B cell (primary cell): ENCODE results near the gene DHDH. TPM values are rescaled to one million over a fixed set of nuclear protein-coding genes. Genes with fewer than 3 reads are reported as not detected.

Experiments used
- ATAC-seq: fragments of 200-7000 bp; cut with Tn5 transposase; one replicate; pipeline ENCODE4 v1.10.0; 2021; ENCODE audit warnings: low read depth, mild to moderate bottlenecking, moderate number of reproducible peaks, moderate library complexity
- CTCF ChIA-PET: fragments of 350-600 bp; sonication (Branson Sonifier 250); formaldehyde crosslinking; loops from one replicate; lab custom pipeline; 2021; ENCODE audit warnings: antibody characterized with exemption, inconsistent platforms; lab: Charles Lee
- POLR2A ChIA-PET: fragments of 350-600 bp; sonication (Branson Sonifier 250); formaldehyde crosslinking; loops from one replicate; lab custom pipeline; 2021; ENCODE audit warnings: antibody characterized with exemption; lab: Charles Lee
- DNase-seq: peaks from one replicate; pipeline ENCODE4 v3.0.0; 2013
- H2AFZ ChIP-seq: 2 replicates; pipeline ENCODE4 v1.6.1; 2012; ENCODE audit warnings: mild to moderate bottlenecking, low read depth, low read length; ENCODE audit not compliant: insufficient read depth, poor library complexity, severe bottlenecking
- H3K27ac ChIP-seq, 2 donors: 1 replicate in 1 of 2; 2 replicates in 1 of 2; pipeline ENCODE4 v1.5.1; 2012 to 2013; ENCODE audit warnings: low read length in 2 of 2, mild to moderate bottlenecking in 2 of 2, moderate library complexity in 1 of 2
- H3K27me3 ChIP-seq, 4 experiments: fragments of 200-600 bp in 1 of 4; sonication (generic) in 1 of 4; replicated peaks in 1 of 4; 1 replicate in 2 of 4; 2 replicates in 2 of 4; pipeline versions ENCODE4 v1.6.1 to v1.7.0; 2013 to 2016; ENCODE audit warnings: low read length in 3 of 4, mild to moderate bottlenecking in 2 of 4, mixed read lengths in 1 of 4, moderate library complexity in 1 of 4; ENCODE audit not compliant: insufficient read depth in 4 of 4, control insufficient read depth in 3 of 4; ENCODE audit errors: control extremely low read depth in 1 of 4
- H3K36me3 ChIP-seq, 2 experiments: replicated peaks in 1 of 2; 1 replicate in 1 of 2; 2 replicates in 1 of 2; pipeline versions ENCODE4 v1.6.1 to v1.7.1; 2013; ENCODE audit warnings: low read length in 1 of 2; ENCODE audit not compliant: insufficient read depth in 2 of 2, control insufficient read depth in 1 of 2; ENCODE audit errors: control extremely low read depth in 1 of 2, extremely low read depth in 1 of 2
- H3K4me1 ChIP-seq, 2 donors: fragments of 200-600 bp in 1 of 2; sonication (generic) in 1 of 2; 1 replicate in 1 of 2; 2 replicates in 1 of 2; pipeline versions ENCODE4 v1.5.1 to v1.6.1; 2013 to 2017; ENCODE audit warnings: low read length in 2 of 2; ENCODE audit not compliant: control insufficient read depth in 2 of 2, insufficient read depth in 2 of 2
- H3K4me2 ChIP-seq: replicated peaks from 2 replicates; pipeline ENCODE3; 2012; ENCODE audit warnings: mild to moderate bottlenecking, low read depth, low read length; ENCODE audit not compliant: poor library complexity, severe bottlenecking
- H3K4me3 ChIP-seq, 5 experiments: fragments of 200-600 bp in 1 of 5; sonication (generic) in 1 of 5; 1 replicate in 3 of 5; 2 replicates in 2 of 5; pipeline versions ENCODE4 v1.5.1 to v1.7.0; 2011 to 2016; ENCODE audit warnings: low read length in 4 of 5, mild to moderate bottlenecking in 4 of 5, low read depth in 2 of 5, control low read depth in 1 of 5, moderate library complexity in 1 of 5; ENCODE audit not compliant: insufficient read depth in 1 of 5; ENCODE audit errors: control extremely low read depth in 1 of 5, extremely low read depth in 1 of 5
- H3K79me2 ChIP-seq: fragments of 200-600 bp; sonication (generic); one replicate; pipeline ENCODE4 v1.6.0; 2016; ENCODE audit warnings: low read length; ENCODE audit not compliant: control insufficient read depth, insufficient read depth
- H3K9ac ChIP-seq: fragments of 200-600 bp; sonication (generic); 2 replicates; pipeline ENCODE4 v1.6.1; 2017; ENCODE audit warnings: mild to moderate bottlenecking, low read length, moderate library complexity
- H3K9me3 ChIP-seq, 3 donors: one replicate each; pipeline versions ENCODE4 v1.6.1 to v1.7.1; 2013; ENCODE audit warnings: low read length in 2 of 3; ENCODE audit not compliant: control insufficient read depth in 2 of 3, insufficient read depth in 1 of 3; ENCODE audit errors: control extremely low read depth in 1 of 3
- H4K20me1 ChIP-seq: 2 replicates; pipeline ENCODE4 v1.6.0; 2012; ENCODE audit warnings: mild to moderate bottlenecking, low read length; ENCODE audit not compliant: insufficient read depth, control insufficient read depth, poor library complexity, severe bottlenecking
- H3K27ac Mint-ChIP-seq: one replicate; pipeline ENCODE4 v1.8.0; 2021; ENCODE audit warnings: mixed read lengths
- H3K27me3 Mint-ChIP-seq: one replicate; pipeline ENCODE4 v1.8.0; 2021; ENCODE audit warnings: mixed read lengths
- H3K4me1 Mint-ChIP-seq: one replicate; pipeline ENCODE4 v1.8.0; 2021; ENCODE audit warnings: mixed read lengths
- H3K4me3 Mint-ChIP-seq: one replicate; pipeline ENCODE4 v1.8.0; 2021; ENCODE audit warnings: mixed read lengths
- H3K9me3 Mint-ChIP-seq: one replicate; pipeline ENCODE4 v1.8.0; 2022; ENCODE audit warnings: mixed read lengths; ENCODE audit not compliant: insufficient read depth
- CTCF ChIP-seq: fragments of 200-600 bp; IDR thresholded peaks from one replicate; pipeline ENCODE4 v1.8.0; 2022; ENCODE audit warnings: antibody characterized with exemption, mild to moderate bottlenecking
- EZH2 ChIP-seq: IDR thresholded peaks from 2 replicates; pipeline ENCODE4 v1.6.1; 2012; ENCODE audit warnings: borderline replicate concordance, low read depth, mild to moderate bottlenecking, moderate library complexity, low read length; ENCODE audit not compliant: insufficient read depth, poor library complexity, severe bottlenecking
- WGBS: methylation state at CpG from one replicate; pipeline ENCODE4 v1.1.5; 2013; ENCODE audit warnings: missing lambda C conversion rate; ENCODE audit not compliant: insufficient coverage; 5-methylcytosine and 5-hydroxymethylcytosine counted together
- intact Hi-C: fragments of 100-400 bp; cut with micrococcal nuclease; formaldehyde crosslinking; loops from one replicate; pipeline ENCODE4 v1.10.0; 2022
- polyA plus RNA-seq: library from polyadenylated mRNA; depleted of rRNA; stranded (reverse); fragments of >200 nt; gene quantifications from 2 replicates; pipeline ENCODE4 v1.2.3, GENCODE V29; 2012
- total RNA-seq, 2 donors: library from RNA; stranded (reverse); fragments of 120-200 nt in 1 of 2; gene quantifications; 1 replicate in 1 of 2; 2 replicates in 1 of 2; pipeline versions ENCODE4 v1.2.3 to v1.2.4, GENCODE V29; 2013 to 2022

DHDH gene
- total and polyA plus RNA-seq, 2 donors (not counting 1 experiment from before 2014, with no cell fraction given): 0.64 to 0.82 TPM

DNA sequence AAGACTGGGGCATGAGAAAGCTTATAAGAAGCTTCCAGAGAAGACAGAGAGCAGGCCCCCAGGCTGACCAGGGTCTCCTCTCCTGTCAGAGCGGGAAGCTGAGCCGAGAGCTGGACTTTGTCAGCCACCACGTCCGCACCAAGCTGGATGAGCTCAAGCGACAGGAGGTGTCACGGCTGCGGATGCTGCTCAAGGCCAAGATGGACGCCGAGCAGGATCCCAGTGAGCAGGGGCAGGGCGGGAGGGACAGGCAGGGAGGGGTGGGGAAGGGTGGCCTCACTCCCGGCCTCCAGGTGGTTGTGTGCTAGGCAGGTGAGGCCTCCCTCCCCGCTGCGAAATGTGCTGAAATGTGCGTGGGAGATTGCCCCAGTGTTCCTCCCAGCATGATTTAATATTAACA is 27.8 kb upstream of the DHDH start:
- Histone ChIP-seq H2AFZ (no peak overlapping the region), H3K9ac (no peak overlapping the region), H3K4me1 (peaks cover 12 to 21% of the 10 kb centered on the region in 2 donors), H3K27me3 (no peaks in the 10 kb centered on the region), H3K4me2 (no peak overlapping the region), H4K20me1 (peaks cover 8% of the 10 kb centered on the region), H3K9me3 (no peaks in the 10 kb centered on the region), H3K4me3 (no peak overlapping the region), H3K36me3 (peaks cover 12 to 34% of the 10 kb centered on the region in 2 experiments), H3K79me2 (peaks cover 24% of the 10 kb centered on the region), H3K27ac (no peak overlapping the region)
- POLR2A ChIA-PET: no interaction called here
- ATAC-seq (no peak), DNase-seq (no peak)
- H3K27ac Mint-ChIP-seq: no peak overlapping the region
- H3K4me3 Mint-ChIP-seq: no peak overlapping the region
- peaks cover 19% of the 10 kb centered on the region for H3K4me1 Mint-ChIP-seq
- CTCF ChIA-PET: no interaction called here
- no peak for TF ChIP-seq EZH2
- no peak for TF ChIP-seq CTCF
- H3K27me3 Mint-ChIP-seq: no peaks in the 10 kb centered on the region
- intact Hi-C loops: no loop called here
- no peaks in the 10 kb centered on the region for H3K9me3 Mint-ChIP-seq
- WGBS: 98% methylated on average over 11 of the region's 14 CpGs

GRCh38 chr19:48906324-48906723 is 27.2 kb upstream of the DHDH start:
- peaks cover 5 to 14% of the 10 kb centered on the region in 2 donors for H3K4me1 ChIP-seq
- H3K9me3 Mint-ChIP-seq: no peaks in the 10 kb centered on the region

More at GRCh38 chr19:48906324-48906723, 27.2 kb upstream of the DHDH start:
- Histone ChIP-seq H4K20me1 (peaks cover 8% of the 10 kb centered on the region), H3K9ac (no peak overlapping the region), H3K9me3 (no peaks in the 10 kb centered on the region), H3K27me3 (no peaks in the 10 kb centered on the region), H3K79me2 (peaks cover 17% of the 10 kb centered on the region), H3K36me3 (peaks cover 15 to 39% of the 10 kb centered on the region in 2 experiments), H2AFZ (no peak overlapping the region), H3K4me2 (no peak overlapping the region), H3K4me3 (no peak overlapping the region), H3K27ac (no peak overlapping the region)
- ChIA-PET POLR2A (interaction anchor here (0.7 kb wide), 2 partner anchors 47 to 652 kb away, joined by 3 to 6 read pairs; no protein-coding TSS in a partner anchor), CTCF (no interaction called here)
- TF ChIP-seq EZH2 (no peak), CTCF (no peak)
- intact Hi-C loops: no loop called here
- 100% methylated on average over 1 of the region's 10 CpGs for WGBS
- no peaks in the 10 kb centered on the region for H3K27me3 Mint-ChIP-seq
- DNase-seq (no peak), ATAC-seq (no peak)
- H3K4me1 Mint-ChIP-seq: peaks cover 12% of the 10 kb centered on the region
- no peak overlapping the region for H3K27ac Mint-ChIP-seq
- no peak overlapping the region for H3K4me3 Mint-ChIP-seq
